ENCODE data around the gene NRXN3.

GRCh38 chr14:79036441-79036840 lies 866.3 kb downstream of the NRXN3 start:
- no peak for TF ChIP-seq CTCF (conservative IDR thresholded peaks at IDR 0.05 in 1 of 2, IDR thresholded peaks at IDR 0.05 in 1 of 2; ENCODE audit: extremely low read depth in 1 of 2, insufficient read depth in 1 of 2, low read depth in 1 of 2, low read length in 2 of 2)
- TF ChIP-seq EZH2 (IDR thresholded peaks at IDR 0.05; ENCODE audit: borderline replicate concordance, low read length) = no peak

All from mammary epithelial cell (primary cell).